Esophagus muscularis mucosa (tissue), 4 donors: ENCODE data around the gene DEPP1.

Experiments used
- EP300 ChIP-seq: sonication (generic); formaldehyde crosslinking; IDR thresholded peaks from one replicate; pipeline ENCODE4 v1.6.1; 2017; ENCODE audit warnings: antibody characterized with exemption
- POLR2A ChIP-seq: fragments of 450-650 bp; IDR thresholded peaks from one replicate; pipeline ENCODE4 v1.6.1; 2017; ENCODE audit warnings: antibody characterized with exemption, moderate library complexity, mild to moderate bottlenecking, low read depth
- POLR2AphosphoS5 ChIP-seq, 2 donors: sonication (generic); formaldehyde crosslinking; IDR thresholded peaks; one replicate each; pipeline ENCODE4 v1.6.1; 2017; ENCODE audit warnings: antibody characterized with exemption in 2 of 2
- TF ChIP-seq, protein P1 (sequence below), 3 experiments: fragments of 200-600 bp in 2 of 3; fragments of 450-650 bp in 1 of 3; sonication (generic) in 2 of 3; IDR thresholded peaks; one replicate each; pipeline ENCODE4 v1.5.1; 2017 to 2019; ENCODE audit warnings: antibody characterized with exemption in 3 of 3, mild to moderate bottlenecking in 2 of 3, moderate library complexity in 1 of 3

DNA sequence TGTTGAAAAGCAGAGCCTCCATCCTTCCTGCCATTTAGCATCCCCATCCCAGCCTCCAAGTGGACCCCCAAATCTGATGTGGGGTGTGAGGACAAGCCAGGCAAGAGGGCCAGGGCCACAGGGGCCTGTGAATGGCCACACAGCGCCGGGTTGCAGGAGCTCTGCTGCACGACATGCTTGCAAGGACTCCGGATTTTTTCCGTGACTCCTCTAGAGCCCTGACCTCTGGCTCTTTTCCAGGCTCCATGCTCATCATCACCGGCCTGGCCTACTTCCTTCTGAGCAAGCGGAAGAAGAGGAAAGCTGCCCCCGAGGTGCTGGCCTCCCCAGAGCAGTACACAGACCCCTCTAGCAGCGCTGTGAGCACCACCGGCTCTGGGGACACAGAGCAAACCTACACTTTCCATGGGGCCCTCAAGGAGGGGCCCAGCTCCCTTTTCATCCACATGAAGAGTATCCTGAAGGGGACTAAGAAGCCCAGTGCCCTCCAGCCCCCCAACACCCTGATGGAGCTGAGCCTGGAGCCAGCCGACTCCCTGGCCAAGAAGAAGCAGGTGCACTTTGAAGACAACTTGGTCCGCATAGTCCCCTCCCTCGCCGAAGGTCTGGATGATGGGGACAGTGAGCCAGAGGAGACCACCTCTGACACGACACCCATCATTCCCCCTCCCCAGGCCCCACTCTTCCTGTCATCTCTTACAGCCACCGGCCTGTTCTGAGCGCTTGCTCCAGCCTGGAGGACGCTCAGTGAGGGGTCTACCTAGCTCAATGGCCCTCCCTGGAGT is 44.0 kb downstream of the DEPP1 start:
- TF ChIP-seq, protein P1, sequence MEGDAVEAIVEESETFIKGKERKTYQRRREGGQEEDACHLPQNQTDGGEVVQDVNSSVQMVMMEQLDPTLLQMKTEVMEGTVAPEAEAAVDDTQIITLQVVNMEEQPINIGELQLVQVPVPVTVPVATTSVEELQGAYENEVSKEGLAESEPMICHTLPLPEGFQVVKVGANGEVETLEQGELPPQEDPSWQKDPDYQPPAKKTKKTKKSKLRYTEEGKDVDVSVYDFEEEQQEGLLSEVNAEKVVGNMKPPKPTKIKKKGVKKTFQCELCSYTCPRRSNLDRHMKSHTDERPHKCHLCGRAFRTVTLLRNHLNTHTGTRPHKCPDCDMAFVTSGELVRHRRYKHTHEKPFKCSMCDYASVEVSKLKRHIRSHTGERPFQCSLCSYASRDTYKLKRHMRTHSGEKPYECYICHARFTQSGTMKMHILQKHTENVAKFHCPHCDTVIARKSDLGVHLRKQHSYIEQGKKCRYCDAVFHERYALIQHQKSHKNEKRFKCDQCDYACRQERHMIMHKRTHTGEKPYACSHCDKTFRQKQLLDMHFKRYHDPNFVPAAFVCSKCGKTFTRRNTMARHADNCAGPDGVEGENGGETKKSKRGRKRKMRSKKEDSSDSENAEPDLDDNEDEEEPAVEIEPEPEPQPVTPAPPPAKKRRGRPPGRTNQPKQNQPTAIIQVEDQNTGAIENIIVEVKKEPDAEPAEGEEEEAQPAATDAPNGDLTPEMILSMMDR (IDR thresholded peaks at IDR 0.05) = no peak
- TF ChIP-seq EP300 = no peak
- TF ChIP-seq POLR2A = no peak
- TF ChIP-seq POLR2AphosphoS5 (IDR thresholded peaks at IDR 0.05) = no peak
